DND-41 (cell line): ENCODE data around the gene DACH1.

ENCODE experiments used
- EZH2 ChIP-seq: IDR thresholded peaks from 3 replicates; pipeline ENCODE4 v1.6.1; 2012; ENCODE audit warnings: borderline replicate concordance, low read depth, mild to moderate bottlenecking, moderate library complexity, low read length, inconsistent platforms; ENCODE audit not compliant: severe bottlenecking
- TF ChIP-seq, protein P1 (sequence below): IDR thresholded peaks from 2 replicates; pipeline ENCODE4 v1.5.1; 2012; ENCODE audit warnings: borderline replicate concordance, low read length, moderate library complexity, mild to moderate bottlenecking; ENCODE audit not compliant: poor library complexity, severe bottlenecking; ENCODE audit errors: extremely low read depth

DNA sequence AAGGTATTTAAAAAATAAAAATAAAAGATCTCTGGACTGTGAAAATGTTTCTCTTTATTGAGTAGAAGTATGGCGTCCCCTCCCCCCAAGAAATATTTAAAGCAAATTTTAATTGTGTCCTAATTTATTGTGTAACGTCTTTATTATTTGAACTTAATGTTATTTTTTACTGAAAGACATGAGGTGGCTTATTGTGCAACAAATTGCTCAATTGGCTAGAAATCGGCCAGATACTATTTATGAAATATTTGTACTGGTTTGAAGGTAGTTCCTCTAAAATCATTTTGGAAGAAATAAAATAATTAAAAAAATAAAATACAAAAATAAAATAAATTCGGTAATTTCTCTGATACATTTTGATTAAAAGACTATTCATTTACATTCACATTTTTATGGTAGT, 162.3 kb downstream of the DACH1 start:
- TF ChIP-seq, protein P1, sequence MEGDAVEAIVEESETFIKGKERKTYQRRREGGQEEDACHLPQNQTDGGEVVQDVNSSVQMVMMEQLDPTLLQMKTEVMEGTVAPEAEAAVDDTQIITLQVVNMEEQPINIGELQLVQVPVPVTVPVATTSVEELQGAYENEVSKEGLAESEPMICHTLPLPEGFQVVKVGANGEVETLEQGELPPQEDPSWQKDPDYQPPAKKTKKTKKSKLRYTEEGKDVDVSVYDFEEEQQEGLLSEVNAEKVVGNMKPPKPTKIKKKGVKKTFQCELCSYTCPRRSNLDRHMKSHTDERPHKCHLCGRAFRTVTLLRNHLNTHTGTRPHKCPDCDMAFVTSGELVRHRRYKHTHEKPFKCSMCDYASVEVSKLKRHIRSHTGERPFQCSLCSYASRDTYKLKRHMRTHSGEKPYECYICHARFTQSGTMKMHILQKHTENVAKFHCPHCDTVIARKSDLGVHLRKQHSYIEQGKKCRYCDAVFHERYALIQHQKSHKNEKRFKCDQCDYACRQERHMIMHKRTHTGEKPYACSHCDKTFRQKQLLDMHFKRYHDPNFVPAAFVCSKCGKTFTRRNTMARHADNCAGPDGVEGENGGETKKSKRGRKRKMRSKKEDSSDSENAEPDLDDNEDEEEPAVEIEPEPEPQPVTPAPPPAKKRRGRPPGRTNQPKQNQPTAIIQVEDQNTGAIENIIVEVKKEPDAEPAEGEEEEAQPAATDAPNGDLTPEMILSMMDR = no peak
- no peak for TF ChIP-seq EZH2
